GM20000 (cell line): ENCODE data around the gene DARS2.
"Not testable (repeated sequence)": the region's sequence is repeated elsewhere in the genome, so short reads cannot be mapped to it uniquely, and the experiment has no call there.

ENCODE experiments used
- DNase-seq: peaks from one replicate; pipeline ENCODE4 v3.0.0; 2012; ENCODE audit warnings: low spot score
- CTCF ChIP-seq: IDR thresholded peaks from 2 replicates; pipeline ENCODE4 v1.5.1; 2012; ENCODE audit warnings: mild to moderate bottlenecking, control low read depth; ENCODE audit errors: extremely low read depth, missing control alignments

DARS2 gene

GRCh38 chr1:173824315-173825081 is at the start of gene DARS2, which contains the start of gene CENPL:
Gene DARS2, plus strand, starts transcription at chr1:173824673. Its CDS starts 557 bp downstream, at chr1:173825230.
Gene CENPL, minus strand, starts transcription at chr1:173824883. Its CDS starts 13,584 bp downstream, at chr1:173811299.
- TF ChIP-seq CTCF = no peak
- DNase-seq = peak; percentile 85

- no peak for DNase-seq
- no peak for TF ChIP-seq CTCF
Measured at GRCh38 chr1:173775578-173776226, 48.8 kb upstream of the DARS2 start.

- TF ChIP-seq CTCF = no peak
- DNase-seq = no peak
Measured at GRCh38 chr1:173779936-173780335, 44.5 kb upstream of the DARS2 start.

- no peak for DNase-seq
Measured at GRCh38 chr1:173784997-173785396, 39.5 kb upstream of the DARS2 start.

GRCh38 chr1:173789841-173790240 is 34.6 kb upstream of the DARS2 start:
- no peak for DNase-seq
- TF ChIP-seq CTCF = no peak

More at GRCh38 chr1:173784997-173785396, 39.5 kb upstream of the DARS2 start:
- no peak for TF ChIP-seq CTCF

- TF ChIP-seq CTCF = no peak
- DNase-seq = no peak
Measured at GRCh38 chr1:173798078-173798477, 26.4 kb upstream of the DARS2 start.

- not testable (repeated sequence) for DNase-seq
Measured at GRCh38 chr1:173799995-173800394, 24.5 kb upstream of the DARS2 start.
